Heart left ventricle (tissue), 13 donors: ENCODE data around the gene ZNF432.

ENCODE experiments used
- CTCF ChIP-seq, 12 donors: fragments of 200-600 bp; sonication (generic) in 4 of 12; IDR thresholded peaks; one replicate each; pipeline versions ENCODE4 v1.5.0 to v1.8.0; 2018 to 2022; ENCODE audit warnings: antibody characterized with exemption in 12 of 12, mild to moderate bottlenecking in 5 of 12
- POLR2A ChIP-seq, 2 donors: fragments of 450-650 bp; IDR thresholded peaks; one replicate each; pipeline ENCODE4 v1.6.1; 2017; ENCODE audit warnings: antibody characterized with exemption in 2 of 2, mild to moderate bottlenecking in 2 of 2, moderate library complexity in 2 of 2
- donor health status: ischemic (EF 13 %, LVEDD 7.1; RV severe dilation, severe dysfunction).
- donor health status: DM: no; HTN: yes; CAD: no.
- donor health status: DM: no; HTN: no; CAD: no.
- donor health status: ischemic (EF 25% LVEDD 6.9; RV normal size, moderate dysfunction).
- donor health status: ischemic (EF 25% LVEDD 5.7; RV mildly dilated, moderate dysfunction).
- donor health status: ischemic (EF 35%, LVEDD 5.7; RV mildly dilated, moderate dysfunction).
- donor health status: nonischemic (EF 11% LVEDD 7.7; RV severe dilation, severe dysfunction).
- donor health status: DM: yes; HTN: yes; CAD: no.
- donor health status: PGD.
- donor health status: ischemic (EF 29% LVEDD 5.4; RV normal size, mild dysfunction).
- donor health status: nonischemic (EF 23%, LVEDD 6.1; RV moderate dilation, normal function).

- TF ChIP-seq CTCF (IDR thresholded peaks at IDR 0.05) (peak in 5 of 12 donors; percentile 6 to 48 (median 22)), POLR2A (IDR thresholded peaks at IDR 0.05) (peak in 1 of 2 donors; percentile 73)
These were observed 46.8 kb upstream of the ZNF432 start, which contains the start of gene ZNF841 for GRCh38 chr19:52095172-52096014.
